ENCODE results near the gene MYO15B.

MYO15B gene

DNA sequence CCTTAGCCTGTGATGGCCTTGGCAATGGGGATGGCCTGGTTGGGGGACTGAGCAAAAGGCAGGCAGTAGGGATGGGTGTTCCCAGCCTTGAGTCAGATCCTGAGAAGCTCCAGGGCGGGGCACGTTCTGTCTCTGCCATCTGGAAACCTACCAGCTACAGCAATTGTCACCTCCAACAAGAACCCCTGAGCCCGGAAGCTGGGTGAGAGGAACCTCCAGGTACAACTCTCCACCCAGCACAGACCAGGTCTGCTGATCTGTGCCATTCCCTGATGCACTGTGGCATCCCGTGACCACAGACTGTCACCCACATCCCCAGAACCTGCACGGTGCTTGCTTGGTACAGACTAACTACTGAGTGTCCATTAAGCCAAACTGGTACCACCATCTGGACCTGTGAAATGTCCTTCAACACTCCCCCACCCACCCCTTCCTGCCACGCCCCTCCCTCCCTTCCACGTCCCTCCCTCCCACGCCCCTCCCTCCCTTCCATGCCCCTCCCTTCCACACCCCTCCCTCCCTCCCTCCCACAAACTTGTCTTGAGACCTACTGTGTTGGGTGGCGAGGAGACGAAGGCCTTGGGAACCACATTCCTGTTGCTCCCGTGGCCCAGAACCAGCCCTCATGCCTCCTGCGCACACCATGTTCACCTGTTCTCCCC lies 16.6 kb downstream of the MYO15B start:
- DNase-seq = no peak

DNA sequence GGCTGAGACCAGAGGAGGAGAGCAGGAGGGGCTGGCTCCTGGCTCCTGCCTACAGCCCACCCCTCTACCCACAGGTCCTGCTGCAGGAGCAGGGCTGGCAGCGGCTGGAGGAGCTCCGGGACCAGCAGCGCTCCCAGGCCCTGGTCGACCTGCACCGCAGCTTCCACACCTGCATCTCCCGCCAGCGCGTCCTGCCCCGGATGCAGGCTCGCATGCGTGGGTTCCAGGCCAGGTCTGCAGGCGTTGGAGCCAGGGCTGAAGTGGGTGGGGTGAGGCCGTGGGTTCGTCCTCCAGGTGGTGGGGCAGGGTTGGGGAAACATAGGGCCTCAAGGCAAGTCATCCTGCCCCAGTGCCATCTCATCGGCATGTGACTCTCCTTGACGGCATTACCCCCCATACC lies 18.2 kb downstream of the MYO15B start:
- no peak for DNase-seq

DNA sequence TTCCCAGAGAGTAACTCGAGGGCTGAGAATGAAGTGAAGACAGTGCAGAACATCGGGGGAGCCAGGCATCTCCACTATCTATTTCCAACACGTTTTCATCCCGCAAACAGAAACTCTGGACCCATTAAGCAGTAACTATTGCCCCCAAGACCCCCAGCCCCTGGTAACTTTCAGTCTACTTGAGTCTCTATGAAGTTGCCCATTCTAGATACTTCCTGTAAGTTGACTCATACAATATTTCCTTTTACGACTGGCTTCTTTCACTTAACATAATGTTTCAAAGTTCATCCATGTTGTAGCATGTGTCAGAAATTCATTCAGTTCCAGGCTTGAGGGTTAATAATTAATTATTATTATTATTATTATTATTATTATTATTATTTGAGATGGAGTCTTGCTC lies 19.5 kb downstream of the MYO15B start:
- no peak for DNase-seq

DNA sequence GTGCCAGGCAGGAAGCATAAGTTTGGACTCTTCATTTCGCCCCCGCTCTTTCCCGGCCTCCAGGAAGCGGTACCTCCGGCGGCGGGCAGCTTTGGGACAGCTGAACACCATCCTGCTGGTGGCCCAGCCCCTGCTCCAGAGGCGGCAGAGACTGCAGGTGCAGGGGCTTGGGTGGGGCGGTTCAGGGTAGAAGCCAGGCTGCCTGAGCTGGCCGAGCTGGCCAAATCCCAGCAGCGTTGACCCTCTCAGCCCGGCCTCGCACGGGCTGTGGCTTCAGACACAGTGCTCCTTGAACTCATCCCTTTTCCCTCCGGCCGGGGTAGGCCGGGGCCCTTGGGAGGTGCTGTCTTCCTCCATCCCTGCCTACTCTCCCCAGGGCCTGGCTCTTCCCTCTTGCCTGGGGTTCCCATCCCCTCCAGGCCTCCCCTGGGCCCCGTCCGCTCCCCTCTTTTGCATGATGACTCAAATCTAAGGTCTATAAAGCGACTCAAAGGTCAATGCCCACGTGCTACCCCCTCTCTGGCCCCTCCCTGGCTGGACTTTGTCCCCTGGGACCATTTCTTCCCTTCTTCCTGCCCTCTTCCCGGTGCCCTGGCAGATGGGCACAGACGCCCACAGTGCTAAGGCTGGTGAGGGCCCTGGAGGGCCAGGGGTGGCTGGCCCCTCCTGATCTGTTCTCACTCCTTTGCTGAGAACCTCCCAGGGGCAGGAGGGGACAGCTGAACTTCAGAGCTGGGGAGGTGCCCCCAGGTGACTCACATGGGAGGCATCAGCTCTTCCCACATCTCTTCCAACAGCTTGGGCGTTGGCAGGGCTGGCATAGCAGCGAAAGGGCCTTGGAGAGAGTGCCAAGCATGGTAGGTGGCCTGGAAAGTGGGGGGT lies 22.7 kb downstream of the MYO15B start:
- DNase-seq = no peak

DNA sequence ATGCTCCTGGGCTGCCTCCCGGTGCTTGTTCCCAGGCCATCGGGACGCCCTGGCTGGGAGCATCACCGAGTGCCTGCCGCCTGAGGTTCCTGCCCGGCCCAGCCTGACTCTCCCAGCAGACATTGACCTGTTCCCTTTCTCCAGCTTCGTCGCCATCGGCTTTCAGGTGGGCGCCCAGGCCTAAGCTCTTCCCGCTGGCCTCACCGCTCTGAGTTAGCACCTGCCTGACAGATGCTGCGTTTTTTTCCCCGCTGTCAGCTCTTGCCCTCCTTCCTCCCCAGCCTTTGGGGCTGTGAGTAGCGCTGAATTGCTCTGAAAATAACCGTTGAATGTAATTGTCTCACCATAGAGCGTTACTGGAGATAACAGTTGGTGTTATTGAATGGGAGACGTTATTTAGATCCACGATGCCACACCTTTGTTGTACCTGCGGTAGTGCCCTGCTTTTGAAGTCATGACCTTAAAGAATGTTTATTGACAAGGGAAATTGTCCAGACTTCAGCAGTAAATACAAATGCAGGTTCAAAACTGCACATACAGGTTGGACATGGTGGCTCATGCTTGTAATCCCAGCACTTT lies 24.3 kb downstream of the MYO15B start:
- DNase-seq = peak; percentile 93

DNA sequence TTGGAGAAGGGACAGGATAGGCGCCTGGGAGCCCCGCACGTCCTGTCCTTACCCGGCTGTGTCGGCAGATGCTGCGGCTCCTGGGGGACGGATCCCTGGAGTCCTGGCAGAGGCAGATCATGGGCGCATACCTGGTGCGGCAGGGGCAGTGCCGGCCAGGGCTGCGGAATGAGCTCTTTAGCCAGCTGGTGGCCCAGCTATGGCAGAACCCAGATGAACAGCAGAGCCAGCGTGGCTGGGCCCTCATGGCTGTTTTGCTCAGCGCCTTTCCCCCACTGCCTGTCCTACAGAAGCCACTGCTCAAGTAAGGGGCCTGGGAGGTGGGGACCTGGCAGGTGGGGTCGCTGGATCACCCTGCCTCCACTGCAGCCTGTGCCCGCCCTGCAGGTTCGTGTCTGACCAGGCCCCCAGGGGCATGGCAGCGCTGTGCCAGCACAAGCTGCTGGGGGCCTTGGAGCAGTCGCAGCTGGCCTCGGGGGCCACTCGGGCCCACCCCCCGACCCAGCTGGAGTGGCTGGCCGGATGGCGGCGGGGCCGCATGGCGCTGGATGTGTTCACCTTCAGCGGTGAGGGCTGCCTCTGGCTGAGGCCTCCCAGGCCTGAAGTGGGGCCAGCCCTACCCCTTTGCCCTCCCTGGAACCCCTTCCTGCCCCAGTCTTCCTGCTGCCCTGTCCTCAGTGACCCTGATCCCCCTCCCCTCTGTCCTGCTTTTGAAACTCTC lies 25.5 kb downstream of the MYO15B start:
- DNase-seq = no peak

DNA sequence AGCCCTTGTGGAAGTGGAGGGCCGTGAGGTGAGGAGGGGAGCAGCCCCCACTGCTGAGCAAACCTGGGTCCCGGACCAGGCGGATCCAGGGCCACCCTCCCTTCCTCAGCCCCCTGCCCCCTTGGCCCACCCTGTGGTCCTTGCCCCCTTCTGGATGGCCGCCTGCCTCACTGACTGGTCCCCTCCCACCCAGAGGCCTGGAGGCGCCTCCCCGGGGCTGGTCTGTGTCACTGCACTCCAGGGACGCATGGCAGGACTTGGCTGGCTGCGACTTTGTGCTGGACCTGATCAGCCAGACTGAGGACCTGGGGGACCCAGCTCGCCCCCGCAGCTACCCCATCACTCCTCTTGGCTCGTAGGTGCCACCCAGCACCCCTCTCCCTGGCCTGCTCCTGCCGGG lies 26.4 kb downstream of the MYO15B start:
- no peak for DNase-seq

DNA sequence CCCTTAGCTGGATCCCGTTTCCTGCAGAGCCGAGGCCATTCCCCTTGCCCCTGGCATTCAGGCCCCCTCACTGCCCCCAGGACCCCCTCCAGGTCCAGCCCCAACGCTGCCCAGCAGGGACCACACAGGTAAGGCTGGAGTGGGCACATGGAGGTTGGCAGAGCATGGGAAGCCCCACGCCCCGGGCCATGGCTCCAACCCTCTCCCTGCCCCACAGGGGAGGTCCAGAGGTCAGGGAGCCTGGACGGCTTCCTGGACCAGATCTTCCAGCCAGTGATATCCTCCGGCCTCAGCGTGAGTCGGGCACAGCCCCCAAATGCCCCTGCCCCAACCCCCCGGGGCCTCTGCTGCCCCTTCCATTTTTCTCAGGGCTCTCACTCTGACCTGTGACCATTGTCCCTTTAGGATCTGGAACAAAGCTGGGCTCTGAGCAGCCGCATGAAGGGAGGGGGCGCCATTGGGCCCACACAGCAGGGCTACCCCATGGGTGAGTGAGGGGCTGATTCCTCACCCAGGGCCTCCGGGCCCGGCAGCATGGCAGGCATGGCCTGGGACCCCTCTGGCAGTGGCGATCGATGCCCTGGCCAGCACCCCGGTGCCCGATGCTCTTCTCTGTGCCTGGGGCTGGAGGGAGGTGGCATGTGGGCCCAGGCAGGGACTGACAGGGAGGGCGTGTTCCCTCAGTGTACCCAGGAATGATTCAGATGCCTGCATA lies 27.1 kb downstream of the MYO15B start:
- no peak for DNase-seq

DNA sequence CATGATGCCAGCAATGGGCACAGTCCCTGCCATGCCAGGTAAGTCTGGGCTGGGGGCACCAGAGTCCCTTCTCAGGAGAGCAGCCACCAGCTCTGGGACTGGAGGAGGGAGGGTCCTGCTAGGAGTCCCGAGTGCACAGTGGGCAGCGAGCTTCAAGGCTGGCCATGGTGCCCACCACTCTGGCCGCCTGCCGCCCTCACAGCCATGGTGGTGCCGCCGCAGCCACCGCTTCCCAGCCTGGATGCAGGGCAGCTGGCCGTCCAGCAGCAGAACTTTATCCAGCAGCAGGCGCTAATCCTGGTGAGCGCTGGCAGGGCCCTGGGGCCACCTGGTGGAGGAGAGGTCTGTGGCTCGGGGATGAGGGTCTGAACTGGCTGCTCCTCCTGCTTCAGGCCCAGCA lies 27.7 kb downstream of the MYO15B start:
- DNase-seq = no peak

DNA sequence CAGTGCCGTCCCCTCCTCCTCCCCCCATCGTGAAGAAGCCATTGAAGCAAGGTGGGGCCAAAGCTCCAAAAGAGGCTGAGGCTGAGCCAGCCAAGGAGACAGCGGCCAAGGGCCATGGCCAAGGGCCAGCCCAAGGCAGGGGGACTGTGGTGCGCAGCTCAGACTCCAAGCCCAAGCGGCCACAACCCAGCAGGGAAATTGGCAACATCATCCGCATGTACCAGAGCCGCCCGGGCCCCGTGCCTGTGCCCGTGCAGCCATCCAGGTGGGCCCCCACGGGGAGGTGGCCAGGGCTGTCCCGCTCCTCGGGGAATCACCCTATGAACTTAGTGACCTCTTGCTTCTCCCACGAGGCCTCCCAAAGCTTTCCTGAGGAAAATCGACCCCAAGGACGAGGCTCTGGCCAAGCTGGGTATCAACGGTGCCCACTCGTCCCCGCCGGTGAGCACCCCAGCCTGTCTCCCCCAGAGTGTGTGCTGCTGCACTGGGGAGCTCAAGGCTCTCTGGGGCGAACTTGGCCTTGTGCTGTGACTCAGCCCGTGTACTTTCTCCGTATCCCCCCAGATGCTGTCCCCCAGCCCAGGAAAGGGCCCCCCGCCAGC lies 29.0 kb downstream of the MYO15B start:
- DNase-seq = no peak

DNA sequence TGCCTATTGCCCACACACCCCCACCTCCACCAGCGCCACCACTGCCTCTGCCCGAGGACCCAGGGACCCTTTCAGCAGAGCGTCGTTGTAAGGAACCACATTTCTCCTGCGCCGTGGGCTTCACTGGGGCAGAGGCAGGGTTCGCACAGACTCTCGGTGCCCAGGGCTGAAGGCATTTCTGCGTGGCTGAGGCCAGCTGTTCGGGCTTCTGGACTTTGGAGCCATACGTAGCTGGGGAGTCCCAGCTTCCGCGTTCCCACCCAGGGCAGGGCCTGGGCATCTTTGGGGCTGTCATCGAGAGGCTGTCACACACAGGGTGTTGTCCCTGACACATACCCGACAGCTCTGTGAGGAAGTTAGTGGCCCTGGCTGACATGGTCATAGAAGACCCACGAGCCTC lies 29.6 kb downstream of the MYO15B start:
- DNase-seq = no peak

DNA sequence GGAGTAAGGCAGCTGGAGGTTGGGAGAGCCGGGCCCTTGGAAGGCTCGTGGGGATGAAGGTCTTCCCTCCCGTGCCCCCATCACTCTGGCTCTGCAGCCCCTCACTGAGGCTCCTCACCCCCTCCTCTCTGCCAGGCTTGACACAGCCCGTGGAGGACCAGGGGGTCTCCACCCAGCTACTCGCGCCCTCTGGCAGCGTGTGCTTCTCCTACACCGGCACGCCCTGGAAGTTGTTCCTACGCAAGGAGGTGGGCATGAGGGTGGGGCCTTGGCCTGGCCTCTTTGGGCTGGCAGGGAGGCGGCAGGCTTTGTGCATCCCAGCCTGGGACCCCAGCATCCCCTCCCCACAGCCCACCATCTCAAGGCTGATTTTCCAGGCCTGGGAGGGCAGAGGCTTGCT lies 30.1 kb downstream of the MYO15B start:
- DNase-seq = no peak

DNA sequence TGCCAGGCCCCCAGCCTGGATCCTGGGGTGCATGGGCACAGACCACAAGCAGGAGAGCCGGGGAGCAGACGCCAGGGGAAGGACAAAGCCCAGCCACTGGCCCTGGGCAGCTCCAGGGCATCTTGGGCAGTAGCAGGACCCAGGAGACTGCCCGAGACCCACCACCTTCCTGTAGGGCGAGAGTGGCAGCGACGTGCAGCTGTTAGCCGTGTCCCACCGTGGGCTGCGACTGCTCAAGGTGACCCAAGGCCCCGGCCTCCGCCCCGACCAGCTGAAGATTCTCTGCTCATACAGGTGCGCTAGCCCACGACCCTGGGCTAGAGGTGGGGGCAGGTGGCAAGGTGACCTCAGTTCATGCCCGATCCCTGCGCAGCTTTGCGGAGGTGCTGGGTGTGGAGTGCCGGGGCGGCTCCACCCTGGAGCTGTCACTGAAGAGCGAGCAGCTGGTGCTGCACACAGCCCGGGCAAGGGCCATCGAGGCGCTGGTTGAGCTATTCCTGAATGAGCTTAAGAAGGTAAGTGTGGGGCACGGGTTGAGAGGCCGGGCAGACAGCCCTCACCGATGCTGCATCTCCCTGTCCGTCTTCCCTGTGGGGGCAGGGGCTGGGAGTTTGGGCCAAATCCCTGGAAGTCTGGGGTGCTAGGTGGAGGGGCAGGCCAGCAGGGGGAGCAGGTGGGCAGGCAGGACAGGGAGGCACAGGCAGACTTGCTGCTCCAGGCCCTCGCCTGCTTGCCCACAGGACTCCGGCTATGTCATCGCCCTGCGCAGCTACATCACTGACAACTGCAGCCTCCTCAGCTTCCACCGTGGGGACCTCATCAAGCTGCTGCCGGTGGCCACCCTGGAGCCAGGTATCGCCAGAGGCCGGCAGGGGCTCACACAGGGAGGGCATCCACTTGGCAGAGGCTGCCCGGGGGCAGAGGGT lies 32.2 kb downstream of the MYO15B start:
- peak; percentile 49 for DNase-seq

DNA sequence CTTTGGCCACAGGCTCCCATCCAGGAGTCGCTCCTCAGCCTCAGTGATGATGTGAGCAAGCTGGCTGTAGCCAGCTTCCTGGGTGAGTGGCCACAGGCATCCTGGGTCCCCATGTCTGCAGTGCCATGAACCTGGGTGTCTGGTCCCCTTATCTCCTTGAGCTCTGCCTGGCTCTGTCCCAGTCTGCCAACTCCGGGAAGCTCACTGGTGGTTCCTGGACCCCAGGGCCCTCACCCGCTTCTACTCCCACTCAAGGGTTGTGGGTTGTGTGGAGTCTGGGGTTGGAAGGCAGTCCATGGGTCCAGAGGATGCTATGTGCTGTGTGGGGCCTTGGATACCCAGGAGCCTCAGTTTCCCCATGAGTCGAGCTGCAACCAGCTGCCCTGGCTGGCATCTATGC lies 33.9 kb downstream of the MYO15B start:
- no peak for DNase-seq

DNA sequence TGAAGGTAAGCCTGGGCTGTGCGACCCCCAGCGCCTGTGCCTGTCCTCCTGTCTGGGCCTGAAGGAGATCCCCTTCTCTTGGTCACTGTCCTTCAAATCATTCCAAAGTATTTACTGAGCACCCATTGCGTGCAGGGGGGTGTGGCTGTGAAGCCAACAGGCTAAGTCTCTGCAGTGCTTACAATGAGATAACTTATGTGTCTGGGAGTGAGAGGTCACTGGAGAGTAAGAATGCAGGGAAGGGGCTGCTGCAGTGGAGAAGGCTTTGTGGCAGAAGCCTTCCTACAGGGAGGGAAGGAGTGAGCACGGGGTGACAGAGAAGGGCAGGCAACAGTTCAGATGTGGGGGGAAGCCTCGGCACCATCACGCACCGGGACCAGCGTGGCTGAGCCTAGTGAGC lies 34.5 kb downstream of the MYO15B start:
- no peak for DNase-seq

DNA sequence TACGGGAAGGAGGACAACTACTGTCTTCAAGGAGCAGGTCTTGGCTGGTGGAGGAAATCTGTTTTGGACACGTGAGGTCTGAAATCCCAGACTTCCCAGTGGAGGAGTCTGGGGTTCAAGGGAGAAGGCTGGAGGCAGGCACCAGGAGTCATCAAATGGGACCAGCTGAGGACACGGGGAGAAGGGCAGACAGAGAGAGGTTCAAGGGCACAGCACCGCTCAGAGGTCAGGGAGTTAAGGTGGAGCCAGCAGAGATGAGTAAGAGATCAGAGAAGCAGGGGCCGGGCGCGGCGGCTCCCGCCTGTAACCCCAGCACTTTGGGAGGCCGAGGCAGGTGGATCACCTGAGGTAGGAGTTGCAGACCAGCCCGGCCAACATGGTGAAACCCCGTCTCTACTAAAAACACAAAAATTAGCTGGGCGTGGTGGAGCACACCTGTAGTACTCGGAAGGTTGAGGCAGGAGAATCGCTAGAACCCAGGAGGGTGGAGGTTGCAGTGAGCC lies 35.2 kb downstream of the MYO15B start:
- DNase-seq = no peak

DNA sequence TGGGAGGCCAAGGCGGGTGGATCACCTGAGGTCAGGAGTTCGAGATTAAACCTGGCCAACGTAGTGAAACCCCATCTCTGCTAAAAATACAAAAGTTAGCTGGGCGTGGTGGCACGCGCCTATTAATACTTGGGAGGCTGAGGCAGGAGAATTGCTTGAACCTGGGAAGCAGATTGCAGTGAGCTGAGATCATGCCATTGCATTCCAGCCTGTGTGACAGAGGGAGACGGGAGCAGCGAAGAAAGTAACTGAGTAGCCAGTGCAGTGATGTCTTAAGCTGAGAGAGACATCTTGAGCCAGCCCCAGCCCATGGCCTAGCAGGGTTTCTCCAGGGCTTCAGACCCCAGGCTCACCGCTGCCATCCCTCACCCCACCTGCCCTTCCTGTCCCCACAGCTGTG lies 35.8 kb downstream of the MYO15B start:
- no peak for DNase-seq

DNA sequence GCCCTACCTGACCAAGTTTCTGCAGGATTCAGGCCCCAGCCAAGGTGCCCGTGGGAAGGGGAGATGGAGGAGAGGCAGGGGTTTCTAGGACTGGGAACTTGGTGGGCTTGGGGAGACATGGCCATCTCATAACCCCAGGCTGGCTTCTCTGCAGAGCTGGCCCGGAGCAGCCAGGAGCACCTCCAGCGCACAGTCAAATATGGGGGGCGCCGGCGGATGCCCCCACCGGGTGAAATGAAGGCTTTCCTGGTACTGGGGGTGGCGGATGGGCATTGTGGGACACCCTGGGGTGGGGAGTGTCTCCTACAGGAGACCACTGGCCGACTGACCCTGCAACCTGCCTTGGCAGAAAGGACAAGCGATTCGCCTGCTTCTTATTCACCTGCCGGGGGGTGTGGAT lies 36.4 kb downstream of the MYO15B start:
- no peak for DNase-seq

DNA sequence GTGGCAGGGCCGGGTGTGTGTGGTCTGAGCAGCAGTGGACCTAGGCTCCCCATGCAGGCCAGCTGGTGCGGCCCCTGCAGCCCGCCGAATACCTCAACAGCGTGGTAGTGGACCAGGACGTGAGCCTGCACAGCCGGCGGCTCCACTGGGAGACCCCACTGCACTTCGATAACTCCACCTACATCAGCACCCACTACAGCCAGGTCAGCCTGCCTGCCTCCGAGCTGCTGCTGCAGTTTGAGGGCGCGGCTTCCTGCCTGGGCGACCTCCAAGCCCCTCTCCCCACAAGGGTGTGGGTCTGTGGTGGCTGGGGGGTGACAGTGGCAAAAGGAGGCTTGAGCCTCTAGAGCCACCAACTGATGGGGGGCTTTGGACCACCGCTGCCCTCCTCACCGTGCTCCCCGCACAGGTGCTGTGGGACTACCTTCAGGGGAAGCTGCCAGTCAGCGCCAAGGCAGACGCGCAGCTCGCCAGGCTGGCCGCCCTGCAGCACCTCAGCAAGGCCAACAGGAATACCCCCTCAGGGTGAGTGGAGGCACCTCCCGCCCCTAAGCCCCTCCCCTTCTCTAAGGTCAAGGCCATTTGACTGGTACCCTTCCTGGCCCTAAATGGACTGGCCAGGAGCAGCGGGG lies 37.2 kb downstream of the MYO15B start:
- no peak for DNase-seq

DNA sequence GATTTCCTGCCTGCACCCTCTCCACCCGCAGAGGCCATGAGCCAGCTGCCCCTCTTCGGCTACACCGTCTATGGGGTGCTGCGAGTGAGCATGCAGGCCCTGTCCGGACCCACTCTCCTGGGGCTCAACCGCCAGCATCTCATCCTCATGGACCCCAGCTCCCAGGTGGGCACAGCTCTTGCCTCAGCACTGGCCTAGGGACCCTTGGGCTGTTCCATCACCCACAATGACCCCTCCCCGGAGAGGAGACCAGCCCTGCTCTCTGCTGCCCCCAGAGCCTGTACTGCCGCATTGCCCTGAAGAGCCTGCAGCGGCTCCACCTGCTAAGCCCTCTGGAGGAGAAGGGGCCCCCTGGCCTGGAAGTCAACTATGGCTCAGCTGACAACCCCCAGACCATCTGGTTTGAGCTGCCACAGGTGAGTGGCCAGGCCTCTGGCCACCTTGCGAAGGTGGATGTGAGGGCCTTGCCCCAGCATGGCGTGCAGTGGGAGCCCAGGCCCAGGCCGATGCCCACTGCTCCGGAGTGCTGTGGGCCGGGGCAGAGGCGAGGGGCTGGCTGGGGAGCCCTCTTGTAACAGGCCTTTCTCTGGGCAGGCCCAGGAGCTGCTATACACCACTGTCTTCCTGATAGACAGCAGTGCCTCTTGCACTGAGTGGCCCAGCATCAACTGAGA lies 38.4 kb downstream of the MYO15B start:
- DNase-seq = peak; percentile 67
